Neural progenitor cell (in vitro differentiated cells): ENCODE measurements around the gene STX11. TPM values are rescaled to one million over a fixed set of nuclear protein-coding genes. Genes with fewer than 3 reads are reported as not detected.

Experiments
- DNase-seq: peaks from one replicate; pipeline ENCODE4 v3.0.0-alpha.2; 2016; ENCODE audit warnings: low spot score
- H2AFZ ChIP-seq: fragments of 200-600 bp; sonication (generic); replicated peaks from 2 replicates; pipeline ENCODE4 v1.6.1; 2016; ENCODE audit warnings: antibody characterized with exemption
- H3F3A ChIP-seq: fragments of 200-600 bp; sonication (generic); 2 replicates; pipeline ENCODE4 v1.6.1; 2016; ENCODE audit warnings: antibody characterized with exemption, low read depth
- H3K27ac ChIP-seq: fragments of 200-600 bp; sonication (generic); 2 replicates; pipeline ENCODE4 v1.5.1; 2016; ENCODE audit warnings: mild to moderate bottlenecking
- H3K27me3 ChIP-seq: fragments of 200-600 bp; sonication (generic); 2 replicates; pipeline ENCODE4 v1.6.1; 2016; ENCODE audit warnings: mild to moderate bottlenecking, moderate library complexity
- H3K36me3 ChIP-seq: fragments of 200-600 bp; sonication (generic); 2 replicates; pipeline ENCODE4 v1.5.1; 2016
- H3K4me1 ChIP-seq: fragments of 200-600 bp; sonication (generic); 2 replicates; pipeline ENCODE4 v1.6.1; 2016; ENCODE audit warnings: mixed run types
- H3K4me2 ChIP-seq: fragments of 200-600 bp; sonication (generic); 2 replicates; pipeline ENCODE4 v1.6.1; 2016
- H3K4me3 ChIP-seq: fragments of 200-600 bp; sonication (generic); 2 replicates; pipeline ENCODE4 v1.5.1; 2016
- H3K79me2 ChIP-seq: fragments of 200-600 bp; sonication (generic); 2 replicates; pipeline ENCODE4 v1.6.1; 2016; ENCODE audit warnings: low read depth
- H3K9ac ChIP-seq: fragments of 200-600 bp; sonication (generic); 2 replicates; pipeline ENCODE4 v1.6.1; 2016
- H3K9me3 ChIP-seq: fragments of 200-600 bp; sonication (generic); 2 replicates; pipeline ENCODE4 v1.5.1; 2016; ENCODE audit warnings: low read depth
- H4K20me1 ChIP-seq: fragments of 200-600 bp; sonication (generic); 2 replicates; pipeline ENCODE4 v1.6.1; 2016; ENCODE audit warnings: low read depth
- H3K27ac Mint-ChIP-seq: 3 replicates; pipeline ENCODE4 v1.8.0; 2021; ENCODE audit warnings: mixed read lengths
- H3K27me3 Mint-ChIP-seq: 2 replicates; pipeline ENCODE4 v1.8.0; 2022; ENCODE audit warnings: low read depth, mild to moderate bottlenecking, inconsistent platforms, moderate library complexity, mixed read lengths; ENCODE audit not compliant: insufficient read depth
- H3K36me3 Mint-ChIP-seq: 3 replicates; pipeline ENCODE4 v1.8.0; 2021; ENCODE audit warnings: mixed read lengths
- H3K4me1 Mint-ChIP-seq: 3 replicates; pipeline ENCODE4 v1.8.0; 2021; ENCODE audit warnings: mixed read lengths
- H3K4me3 Mint-ChIP-seq: 3 replicates; pipeline ENCODE4 v1.8.0; 2021; ENCODE audit warnings: mild to moderate bottlenecking, moderate library complexity, mixed read lengths
- H3K9me3 Mint-ChIP-seq: 3 replicates; pipeline ENCODE4 v1.8.0; 2020; ENCODE audit warnings: mixed read lengths
- EZH2 ChIP-seq: fragments of 200-600 bp; sonication (generic); IDR thresholded peaks from 2 replicates; pipeline ENCODE4 v1.6.1; 2017; ENCODE audit warnings: antibody characterized with exemption, mild to moderate bottlenecking, moderate library complexity
- EZH2phosphoT487 ChIP-seq: fragments of 200-600 bp; sonication (generic); IDR thresholded peaks from 2 replicates; pipeline ENCODE4 v1.6.1; 2017; ENCODE audit warnings: antibody characterized with exemption
- total RNA-seq: library from RNA; depleted of rRNA; stranded (reverse); fragments of >200 nt; gene quantifications from 2 replicates; pipeline ENCODE4 v1.2.3, GENCODE V29; 2015; ENCODE audit warnings: low replicate concordance
- TF ChIP-seq, protein P1 (sequence below): fragments of 200-600 bp; sonication (generic); IDR thresholded peaks from 2 replicates; pipeline ENCODE4 v1.5.1; 2017; ENCODE audit warnings: antibody characterized with exemption, mild to moderate bottlenecking

STX11 gene
- total RNA-seq, 1 donor from 2014 or later, result not detected

DNA sequence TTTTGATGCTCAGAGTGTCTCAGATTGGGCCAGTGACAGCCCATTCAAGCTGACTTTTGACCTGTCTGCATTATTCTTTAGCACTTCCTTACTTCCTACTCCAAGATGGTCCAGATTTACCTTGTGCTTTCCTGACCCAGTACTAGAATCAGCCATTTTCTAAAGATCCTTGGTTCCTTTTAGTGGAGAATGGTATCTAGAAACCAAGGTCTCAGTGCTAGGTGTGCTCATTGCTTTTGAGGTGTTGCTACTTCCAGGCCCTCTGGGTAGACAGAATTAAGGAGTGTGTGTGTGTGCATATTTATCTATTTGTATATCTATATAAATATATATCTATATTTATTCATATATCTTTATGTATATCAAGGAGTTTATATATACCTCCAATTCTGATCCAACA lies 67.5 kb downstream of the STX11 start:
- no peak overlapping the region for H3K4me2 ChIP-seq
- H3K4me1 Mint-ChIP-seq, result peaks cover 23% of the 10 kb centered on the region
- peaks cover 4% of the 10 kb centered on the region for H3K36me3 Mint-ChIP-seq
- H4K20me1 ChIP-seq, result no peaks in the 10 kb centered on the region
- no peaks in the 10 kb centered on the region for H3K79me2 ChIP-seq
- no peaks in the 10 kb centered on the region for H3K27me3 ChIP-seq
- no peak overlapping the region for H3K4me3 ChIP-seq
- no peaks in the 10 kb centered on the region for H3K9me3 ChIP-seq
- no peak overlapping the region for H3K9ac ChIP-seq
- no peak for TF ChIP-seq EZH2phosphoT487
- TF ChIP-seq, protein P1, sequence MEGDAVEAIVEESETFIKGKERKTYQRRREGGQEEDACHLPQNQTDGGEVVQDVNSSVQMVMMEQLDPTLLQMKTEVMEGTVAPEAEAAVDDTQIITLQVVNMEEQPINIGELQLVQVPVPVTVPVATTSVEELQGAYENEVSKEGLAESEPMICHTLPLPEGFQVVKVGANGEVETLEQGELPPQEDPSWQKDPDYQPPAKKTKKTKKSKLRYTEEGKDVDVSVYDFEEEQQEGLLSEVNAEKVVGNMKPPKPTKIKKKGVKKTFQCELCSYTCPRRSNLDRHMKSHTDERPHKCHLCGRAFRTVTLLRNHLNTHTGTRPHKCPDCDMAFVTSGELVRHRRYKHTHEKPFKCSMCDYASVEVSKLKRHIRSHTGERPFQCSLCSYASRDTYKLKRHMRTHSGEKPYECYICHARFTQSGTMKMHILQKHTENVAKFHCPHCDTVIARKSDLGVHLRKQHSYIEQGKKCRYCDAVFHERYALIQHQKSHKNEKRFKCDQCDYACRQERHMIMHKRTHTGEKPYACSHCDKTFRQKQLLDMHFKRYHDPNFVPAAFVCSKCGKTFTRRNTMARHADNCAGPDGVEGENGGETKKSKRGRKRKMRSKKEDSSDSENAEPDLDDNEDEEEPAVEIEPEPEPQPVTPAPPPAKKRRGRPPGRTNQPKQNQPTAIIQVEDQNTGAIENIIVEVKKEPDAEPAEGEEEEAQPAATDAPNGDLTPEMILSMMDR, result no peak
- no peak for TF ChIP-seq EZH2
- H2AFZ ChIP-seq, result no peak overlapping the region
- peaks cover 6% of the 10 kb centered on the region for H3K4me1 ChIP-seq
- H3K9me3 Mint-ChIP-seq, result peaks cover 14% of the 10 kb centered on the region
- H3K36me3 ChIP-seq, result no peaks in the 10 kb centered on the region
- no peak overlapping the region for H3K27ac Mint-ChIP-seq
- H3F3A ChIP-seq, result peaks cover 22% of the 10 kb centered on the region
- no peak for DNase-seq
- H3K27me3 Mint-ChIP-seq, result peaks cover 23% of the 10 kb centered on the region
- no peak overlapping the region for H3K27ac ChIP-seq
- H3K4me3 Mint-ChIP-seq, result no peak overlapping the region

DNA sequence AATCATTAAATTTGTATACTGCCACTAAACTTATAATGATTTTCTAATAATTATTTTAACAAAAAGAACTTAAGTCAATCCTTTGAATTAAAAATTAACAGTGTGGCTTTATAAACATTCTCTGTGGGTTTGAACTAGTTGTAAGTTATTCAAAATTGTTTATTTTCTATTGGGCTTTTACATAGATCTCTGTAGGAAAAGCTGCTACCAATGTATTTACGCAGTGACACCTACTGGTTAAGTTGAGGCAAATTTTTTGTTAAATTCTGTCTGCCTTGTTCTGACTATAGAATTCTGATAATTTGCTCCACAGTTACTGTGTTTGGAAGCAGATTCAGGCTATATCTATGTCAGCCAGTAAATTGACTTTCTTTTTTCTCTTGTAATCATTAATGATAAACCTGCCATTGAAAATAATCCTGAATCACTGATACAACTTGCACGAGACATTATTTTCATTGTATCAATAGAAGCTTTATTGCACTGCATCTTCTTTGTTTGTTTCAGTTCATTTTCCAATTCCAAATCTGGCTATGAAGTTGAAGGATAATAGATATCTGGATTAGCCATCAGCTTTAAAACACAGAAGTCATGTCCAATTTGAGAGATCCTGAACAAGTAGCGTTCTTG lies 68.9 kb downstream of the STX11 start:
- no peak overlapping the region for H3K4me3 Mint-ChIP-seq
- no peak overlapping the region for H2AFZ ChIP-seq
- H3K27me3 Mint-ChIP-seq, result peaks cover 20% of the 10 kb centered on the region
- H3K9me3 Mint-ChIP-seq, result peaks cover 8% of the 10 kb centered on the region
- DNase-seq, result peak; percentile 44
- H3K9me3 ChIP-seq, result no peaks in the 10 kb centered on the region
- H3K27ac Mint-ChIP-seq, result no peak overlapping the region
- H3K4me1 Mint-ChIP-seq, result peaks cover 23% of the 10 kb centered on the region
- H3K27me3 ChIP-seq, result no peaks in the 10 kb centered on the region
- peaks cover 6% of the 10 kb centered on the region for H3K4me1 ChIP-seq
- no peaks in the 10 kb centered on the region for H3K36me3 ChIP-seq
- H3K4me2 ChIP-seq, result no peak overlapping the region
- no peak overlapping the region for H3K4me3 ChIP-seq
- peaks cover 2% of the 10 kb centered on the region for H3K36me3 Mint-ChIP-seq
- H4K20me1 ChIP-seq, result no peaks in the 10 kb centered on the region
- H3K27ac ChIP-seq, result no peak overlapping the region
- TF ChIP-seq, protein P1, result peak; percentile 71
- TF ChIP-seq EZH2, result no peak
- no peak for TF ChIP-seq EZH2phosphoT487
- H3F3A ChIP-seq, result peaks cover 22% of the 10 kb centered on the region
- H3K79me2 ChIP-seq, result no peaks in the 10 kb centered on the region
- no peak overlapping the region for H3K9ac ChIP-seq

DNA sequence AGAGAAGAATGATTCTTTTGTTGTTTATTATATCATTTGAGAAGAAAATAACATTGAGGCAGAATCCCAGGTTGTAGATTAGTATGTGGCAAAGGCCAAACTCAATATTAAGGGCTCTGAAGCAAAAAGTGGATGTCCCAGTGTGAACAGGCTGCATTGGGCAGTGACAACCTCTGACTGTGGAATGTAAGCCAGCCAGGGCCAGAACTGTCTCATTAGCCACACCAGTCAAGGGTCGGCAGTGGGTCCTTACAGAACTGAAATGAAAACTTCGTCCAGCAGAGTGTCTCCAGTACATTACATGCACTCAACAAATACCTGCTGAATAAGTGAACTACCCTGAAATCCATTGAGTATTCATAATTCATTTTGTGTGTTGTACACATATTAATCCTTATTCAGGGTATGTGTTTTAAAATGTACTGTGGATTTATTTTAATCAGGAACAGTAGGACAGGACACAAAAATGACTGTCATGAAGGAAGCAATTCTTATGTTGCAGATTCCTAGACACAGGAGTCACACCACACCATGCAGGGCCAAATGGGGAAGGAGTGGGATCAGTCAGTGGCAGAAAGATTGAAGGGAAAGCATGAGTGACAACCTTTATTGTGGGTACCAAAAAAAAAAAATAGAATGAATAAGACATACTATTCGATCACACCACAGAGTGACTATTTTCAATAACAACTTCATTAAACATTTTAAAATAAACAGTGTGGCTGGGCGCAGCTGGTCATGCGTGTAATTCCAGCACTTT lies 69.9 kb downstream of the STX11 start:
- H3K27ac ChIP-seq, result no peak overlapping the region

More for the DNA sequence above, 69.9 kb downstream of the STX11 start:
- TF ChIP-seq EZH2 (no peak), EZH2phosphoT487 (no peak)
- TF ChIP-seq, protein P1, result no peak
- Histone ChIP-seq H3K79me2 (no peaks in the 10 kb centered on the region), H3K4me3 (no peak overlapping the region), H3K4me2 (no peak overlapping the region), H3K9ac (no peak overlapping the region), H4K20me1 (no peaks in the 10 kb centered on the region), H3K9me3 (no peaks in the 10 kb centered on the region), H2AFZ (no peak overlapping the region), H3K36me3 (no peaks in the 10 kb centered on the region), H3K4me1 (peaks cover 5% of the 10 kb centered on the region), H3K27me3 (no peaks in the 10 kb centered on the region), H3F3A (peaks cover 17% of the 10 kb centered on the region)
- Mint-ChIP-seq H3K9me3 (peaks cover 7% of the 10 kb centered on the region), H3K27me3 (peaks cover 20% of the 10 kb centered on the region), H3K4me3 (no peak overlapping the region), H3K4me1 (peaks cover 18% of the 10 kb centered on the region), H3K36me3 (peaks cover 2% of the 10 kb centered on the region), H3K27ac (no peak overlapping the region)
- DNase-seq, result no peak
